NT2/D1 (cell line): ENCODE results near the gene PDHA1.

Experiments used
- DNase-seq: peaks from one replicate; pipeline ENCODE4 v3.0.0-alpha.2; 2011; ENCODE audit warnings: low read depth, low spot score
- H3K27me3 ChIP-seq: 2 replicates; pipeline ENCODE4 v1.6.0; 2011; ENCODE audit warnings: mild to moderate bottlenecking; ENCODE audit not compliant: insufficient read length, insufficient read depth
- H3K36me3 ChIP-seq: 2 replicates; pipeline ENCODE4 v1.6.1; 2011; ENCODE audit warnings: mild to moderate bottlenecking, low read length, mixed read lengths; ENCODE audit not compliant: insufficient read depth, insufficient read length
- H3K4me1 ChIP-seq: 2 replicates; pipeline ENCODE4 v1.5.1; 2011; ENCODE audit not compliant: insufficient read depth, insufficient read length
- H3K4me3 ChIP-seq: 2 replicates; pipeline ENCODE4 v1.5.1; 2011; ENCODE audit warnings: low read depth; ENCODE audit not compliant: insufficient read length
- H3K9ac ChIP-seq: 2 replicates; pipeline ENCODE4 v1.6.0; 2011; ENCODE audit warnings: low read depth; ENCODE audit not compliant: insufficient read length
- H3K9me3 ChIP-seq: 2 replicates; pipeline ENCODE4 v1.5.1; 2011; ENCODE audit warnings: mild to moderate bottlenecking, low read length; ENCODE audit not compliant: insufficient read depth
- SUZ12 ChIP-seq: IDR thresholded peaks from 2 replicates; pipeline ENCODE4 v1.6.1; 2011; ENCODE audit not compliant: insufficient read length, insufficient read depth; ENCODE audit errors: extremely low read depth
- YY1 ChIP-seq: IDR thresholded peaks from 2 replicates; pipeline ENCODE4 v1.6.1; 2011; ENCODE audit not compliant: insufficient read length, insufficient read depth
- ZNF274 ChIP-seq: IDR thresholded peaks from 2 replicates; pipeline ENCODE4 v1.6.1; 2011; ENCODE audit warnings: mild to moderate bottlenecking, low read depth, low read length

PDHA1 gene

DNA sequence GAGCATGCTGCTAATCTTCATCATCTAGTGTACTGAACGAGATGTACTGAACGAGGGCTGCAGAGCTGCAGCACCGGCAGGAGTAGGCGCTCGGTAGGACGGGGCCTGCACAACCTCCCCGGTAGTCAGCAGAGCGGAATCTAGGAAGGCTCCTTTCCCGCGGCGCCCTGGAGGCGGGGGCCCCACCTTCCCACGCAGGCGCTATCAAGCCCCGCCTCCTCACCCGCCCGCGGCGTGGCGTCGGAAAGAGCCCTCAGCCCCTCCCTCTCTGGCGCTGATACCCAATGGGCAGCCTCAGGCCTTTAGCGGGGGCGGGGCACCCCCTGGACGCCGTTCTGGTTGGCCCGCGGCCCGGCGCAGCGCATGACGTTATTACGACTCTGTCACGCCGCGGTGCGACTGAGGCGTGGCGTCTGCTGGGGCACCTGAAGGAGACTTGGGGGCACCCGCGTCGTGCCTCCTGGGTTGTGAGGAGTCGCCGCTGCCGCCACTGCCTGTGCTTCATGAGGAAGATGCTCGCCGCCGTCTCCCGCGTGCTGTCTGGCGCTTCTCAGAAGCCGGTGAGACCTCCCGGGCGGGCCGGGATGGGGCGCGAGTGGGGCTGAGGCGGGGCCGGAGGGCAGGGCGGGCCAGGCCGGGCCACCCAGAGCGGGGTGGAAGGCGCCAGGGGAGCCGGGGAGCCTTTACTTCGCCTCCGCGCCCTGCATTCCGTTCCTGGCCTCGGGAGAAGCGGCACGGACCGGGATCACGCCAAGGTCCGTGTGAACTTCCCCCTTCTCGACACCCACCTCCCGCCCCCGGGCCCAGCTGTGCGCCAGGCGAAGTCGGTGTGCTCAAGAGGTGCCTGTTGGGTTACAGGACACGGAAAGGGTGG is at the start of gene PDHA1:
Gene PDHA1 (plus strand): TSS at position 393 of the 874 bp plus-strand sequence. CDS start 111 bp downstream, at position 504.
- peak; percentile 83 for DNase-seq
- TF ChIP-seq ZNF274 = no peak
- no peak for TF ChIP-seq YY1
- no peak for TF ChIP-seq SUZ12
- H3K9ac ChIP-seq = peak within 1 kb of the TSS; percentile 94
- no peaks in the 10 kb centered on the region for H3K27me3 ChIP-seq
- no peaks in the 10 kb centered on the region for H3K9me3 ChIP-seq
- H3K36me3 ChIP-seq = peaks cover 13% of the 10 kb centered on the region
- peak within 1 kb of the TSS; percentile 90 for H3K4me3 ChIP-seq
- peaks cover 2% of the 10 kb centered on the region for H3K4me1 ChIP-seq

DNA sequence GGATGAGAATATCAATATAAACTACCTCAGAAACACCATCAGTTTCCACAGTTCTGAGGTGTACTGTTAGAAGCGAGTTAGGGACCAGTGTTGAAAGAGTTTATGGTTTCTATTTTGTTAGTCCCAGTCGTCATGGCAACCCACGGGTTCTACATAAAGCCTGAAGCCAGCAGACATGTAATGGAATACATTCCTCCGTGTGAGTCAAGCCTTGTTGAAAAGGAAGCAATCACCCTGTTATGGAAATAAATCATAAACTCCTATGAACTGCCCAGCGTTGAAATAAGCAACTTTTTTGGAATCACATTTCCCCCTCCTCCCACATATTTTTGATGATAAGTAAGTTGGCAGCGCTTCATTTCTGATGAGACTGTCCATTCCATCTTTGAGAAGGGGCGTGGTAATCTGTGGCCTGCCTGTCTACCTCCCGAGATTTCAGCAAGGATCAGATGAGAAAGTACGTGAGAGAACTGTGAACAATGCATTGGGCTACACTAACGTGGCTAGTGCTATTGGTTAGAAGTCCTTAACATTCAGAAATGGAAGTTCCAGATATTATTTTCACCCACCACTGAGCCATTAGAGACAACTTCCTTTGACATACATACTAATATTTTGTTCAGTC is 40.4 kb upstream of the PDHA1 start:
- Histone ChIP-seq H3K36me3 (no peaks in the 10 kb centered on the region), H3K4me1 (no peaks in the 10 kb centered on the region), H3K27me3 (no peaks in the 10 kb centered on the region), H3K9me3 (no peaks in the 10 kb centered on the region), H3K9ac (no peak overlapping the region), H3K4me3 (no peak overlapping the region)
- no peak for DNase-seq
- TF ChIP-seq SUZ12 (no peak), ZNF274 (no peak), YY1 (no peak)

DNA sequence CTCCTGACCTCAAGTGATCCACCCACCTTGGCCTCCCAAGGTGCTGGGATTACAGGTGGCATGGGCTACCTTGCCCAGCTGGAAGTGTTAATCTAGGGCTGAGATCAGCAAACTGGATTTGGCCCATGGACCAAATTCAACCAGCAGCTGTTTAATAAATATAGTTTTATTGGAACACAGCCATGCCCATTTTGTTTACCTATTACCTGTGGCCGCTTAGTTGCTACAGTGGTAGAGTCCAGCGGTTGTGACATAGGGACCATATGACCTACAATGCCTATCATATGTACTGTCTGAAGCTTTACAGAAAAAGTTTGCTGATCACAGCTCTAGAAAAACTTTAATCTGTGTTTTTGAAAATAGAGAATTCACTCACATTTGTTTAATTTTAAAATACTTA is 17.2 kb upstream of the PDHA1 start:
- H3K27me3 ChIP-seq = no peaks in the 10 kb centered on the region
- H3K9me3 ChIP-seq = no peaks in the 10 kb centered on the region
- H3K4me3 ChIP-seq = no peak overlapping the region
- H3K4me1 ChIP-seq = no peaks in the 10 kb centered on the region
- TF ChIP-seq ZNF274 (no peak), YY1 (no peak), SUZ12 (no peak)
- DNase-seq = no peak
- no peaks in the 10 kb centered on the region for H3K36me3 ChIP-seq
- H3K9ac ChIP-seq = no peak overlapping the region

DNA sequence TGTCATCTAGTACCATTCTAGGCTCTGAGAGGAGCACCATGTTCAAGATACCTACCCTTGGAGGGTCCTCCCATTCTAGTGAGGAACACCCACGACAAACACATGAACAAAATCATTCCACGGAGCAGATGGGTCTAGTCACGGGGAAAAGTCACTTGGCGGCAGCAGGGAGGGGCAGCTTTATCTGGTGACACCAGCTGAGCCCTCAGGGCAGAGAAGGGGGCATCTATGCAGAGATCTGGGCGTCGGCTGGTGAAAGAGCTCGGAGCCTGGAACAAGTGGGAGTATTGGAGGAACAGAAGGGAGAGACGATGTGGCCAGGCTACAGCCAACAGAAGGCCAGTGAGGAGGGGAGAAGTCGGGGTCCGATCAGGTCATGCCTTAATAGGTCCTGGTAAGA is 11.9 kb upstream of the PDHA1 start:
- Histone ChIP-seq H3K9me3 (peaks cover 44% of the 10 kb centered on the region), H3K9ac (no peak overlapping the region), H3K4me3 (no peak overlapping the region), H3K36me3 (no peaks in the 10 kb centered on the region), H3K27me3 (no peaks in the 10 kb centered on the region), H3K4me1 (no peaks in the 10 kb centered on the region)
- no peak for DNase-seq
- TF ChIP-seq ZNF274 (no peak), SUZ12 (no peak), YY1 (no peak)

DNA sequence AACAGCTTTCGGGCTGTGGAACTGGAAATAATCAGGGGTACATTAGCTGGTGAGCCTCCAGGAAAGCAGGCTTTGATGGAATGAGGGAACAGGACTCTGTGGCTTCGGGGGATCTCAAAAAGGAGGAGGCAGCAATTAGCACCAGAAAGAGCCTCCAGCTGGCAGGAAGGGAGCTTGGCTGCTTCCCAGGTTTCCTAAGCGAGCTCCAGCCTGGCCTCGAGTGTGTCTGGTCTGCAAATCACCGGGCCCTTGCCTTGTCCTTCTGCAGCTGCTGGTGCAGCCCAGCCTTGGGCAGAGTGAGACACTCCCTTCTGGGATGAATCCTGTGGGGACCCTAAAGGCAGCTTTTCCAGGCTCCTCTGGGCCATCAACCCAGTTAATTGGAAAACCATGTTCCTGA is 10.7 kb upstream of the PDHA1 start:
- H3K4me3 ChIP-seq = no peak overlapping the region
- DNase-seq = peak; percentile 33
- H3K9ac ChIP-seq = no peak overlapping the region
- no peaks in the 10 kb centered on the region for H3K4me1 ChIP-seq
- no peaks in the 10 kb centered on the region for H3K27me3 ChIP-seq
- H3K36me3 ChIP-seq = no peaks in the 10 kb centered on the region
- H3K9me3 ChIP-seq = peaks cover 44% of the 10 kb centered on the region
- TF ChIP-seq SUZ12 (no peak), YY1 (no peak), ZNF274 (no peak)

DNA sequence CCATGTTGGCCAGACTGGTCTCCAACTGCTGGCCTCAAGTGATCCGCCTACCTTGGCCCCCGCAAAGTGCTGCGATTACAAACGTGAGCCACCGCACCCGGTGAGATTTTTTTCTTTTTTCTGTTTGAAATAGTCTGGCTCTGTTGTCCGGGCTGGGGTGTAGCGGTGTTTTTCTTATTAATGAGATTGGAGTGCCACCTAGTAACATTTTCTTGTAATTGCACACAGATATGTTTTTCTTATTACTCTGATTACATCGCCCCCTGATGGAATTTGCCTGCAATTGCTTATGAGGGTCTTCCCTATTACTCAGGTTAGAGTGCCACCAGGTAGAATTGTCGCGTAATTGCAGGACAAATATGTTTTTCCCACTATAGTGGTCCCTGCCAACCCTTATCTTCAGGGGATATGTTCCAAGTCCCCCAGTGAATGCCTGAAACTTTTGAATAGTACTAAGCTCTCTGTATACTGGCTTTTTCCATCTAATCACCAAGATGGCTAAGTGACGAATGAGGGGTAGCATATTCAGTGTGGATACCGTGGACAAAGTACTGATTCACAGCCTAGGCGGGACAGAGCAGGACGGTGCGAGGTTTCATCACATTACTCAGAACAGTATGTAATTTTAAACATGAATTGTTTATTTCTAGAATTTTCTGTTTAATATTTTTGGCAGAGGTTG is 8.6 kb upstream of the PDHA1 start:
- no peak overlapping the region for H3K4me3 ChIP-seq
- H3K9me3 ChIP-seq = peaks cover 44% of the 10 kb centered on the region
- no peak overlapping the region for H3K9ac ChIP-seq
- H3K4me1 ChIP-seq = no peaks in the 10 kb centered on the region
- no peak for TF ChIP-seq SUZ12
- no peak for TF ChIP-seq YY1
- no peak for TF ChIP-seq ZNF274
- no peaks in the 10 kb centered on the region for H3K36me3 ChIP-seq
- no peaks in the 10 kb centered on the region for H3K27me3 ChIP-seq
- peak; percentile 63 for DNase-seq
